IPS-20b (cell line): Measurements from ENCODE around the gene ZNF433.
"Not testable (repeated sequence)": the region's sequence is repeated elsewhere in the genome, so short reads cannot be mapped to it uniquely, and the experiment has no call there.

Experiments
- H3K27ac ChIP-seq: one replicate; pipeline ENCODE4 v1.5.1; 2013; ENCODE audit warnings: low read length
- H3K27me3 ChIP-seq: 2 replicates; pipeline ENCODE4 v1.6.1; 2013; ENCODE audit warnings: mild to moderate bottlenecking, low read length, inconsistent platforms; ENCODE audit not compliant: insufficient read depth
- H3K36me3 ChIP-seq: 2 replicates; pipeline ENCODE4 v1.6.1; 2013; ENCODE audit warnings: low read depth, mild to moderate bottlenecking, inconsistent platforms, low read length, moderate library complexity; ENCODE audit not compliant: insufficient read depth
- H3K4me1 ChIP-seq: 2 replicates; pipeline ENCODE4 v1.6.1; 2013; ENCODE audit warnings: mild to moderate bottlenecking, control low read depth, inconsistent platforms, low read length, moderate library complexity; ENCODE audit not compliant: insufficient read depth
- H3K4me3 ChIP-seq: 2 replicates; pipeline ENCODE4 v1.5.1; 2013; ENCODE audit warnings: mild to moderate bottlenecking, low read length, inconsistent platforms
- H3K9ac ChIP-seq: 2 replicates; pipeline ENCODE4 v1.6.1; 2013; ENCODE audit warnings: low read depth, mild to moderate bottlenecking, inconsistent platforms, low read length, moderate library complexity
- H3K9me3 ChIP-seq: 2 replicates; pipeline ENCODE4 v1.6.1; 2013; ENCODE audit warnings: mild to moderate bottlenecking, low read depth, low read length, inconsistent platforms; ENCODE audit not compliant: insufficient read depth

ZNF433 gene

DNA sequence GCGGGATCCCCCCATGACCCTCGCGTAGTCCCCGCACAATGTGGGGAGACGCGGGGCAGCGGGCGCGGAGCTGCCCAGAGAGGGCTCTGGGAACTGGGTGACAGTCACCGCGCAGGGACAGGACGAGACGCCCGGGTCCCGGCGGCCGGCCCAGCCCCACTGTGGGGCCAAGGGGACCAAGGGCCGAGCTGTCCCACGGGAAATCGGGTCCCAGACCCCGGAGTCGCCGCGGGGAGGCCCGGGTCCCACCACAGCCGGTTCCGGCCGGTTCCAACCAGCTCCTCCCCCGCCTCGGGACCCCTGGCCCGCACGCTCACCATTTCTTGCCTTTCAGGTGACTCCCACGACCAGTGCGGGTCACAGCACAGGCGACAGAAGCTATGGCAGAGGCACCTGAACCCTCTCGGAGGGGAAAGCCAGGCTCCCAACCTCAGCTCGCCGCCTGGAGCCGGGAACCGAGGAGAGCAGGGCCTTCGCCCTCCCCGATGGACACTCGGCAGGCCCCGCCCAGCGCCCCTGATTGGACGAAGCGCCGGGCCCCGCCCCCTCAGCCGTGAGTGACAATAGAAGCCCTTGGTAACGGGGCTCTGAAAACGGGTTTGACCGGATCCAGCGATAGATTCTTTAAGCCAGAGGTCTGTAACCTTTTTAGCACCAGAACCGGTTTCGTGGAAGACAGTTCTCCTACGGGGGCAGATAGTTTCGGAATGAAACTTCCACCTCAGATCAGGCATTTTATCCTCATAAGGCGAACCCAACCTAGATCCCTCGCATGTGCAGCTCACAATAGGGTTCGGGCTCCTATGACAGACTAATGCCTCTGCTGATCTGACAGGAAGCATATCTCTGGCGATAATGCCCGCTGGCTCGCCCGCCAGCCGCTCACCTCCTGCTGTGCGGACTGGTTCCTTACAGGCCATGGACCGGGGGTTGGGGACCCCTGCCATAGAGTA is at the start of gene ZNF433:
ZNF433 (minus strand) TSS at position 460 of the 953 bp plus-strand sequence; CDS start at position 320, 140 bp downstream.
- Histone ChIP-seq H3K4me1 (peaks cover 2% of the 10 kb centered on the region; the same call in 1 of the 2 replicates), H3K27ac (no peak within 1 kb of the TSS), H3K9ac (peak within 1 kb of the TSS; percentile 75), H3K9me3 (no peaks in the 10 kb centered on the region; the same call in 1 of the 2 replicates), H3K4me3 (peak within 1 kb of the TSS; percentile 70), H3K27me3 (peaks cover 11% of the 10 kb centered on the region; the same call in 1 of the 2 replicates), H3K36me3 (0 out of 2 replicates have a peak, but pooled peaks cover 3% of the 10 kb centered on the region)

- not testable (repeated sequence) for H3K4me3 ChIP-seq, H3K4me1 ChIP-seq, H3K27ac ChIP-seq, H3K27me3 ChIP-seq, H3K9ac ChIP-seq, H3K36me3 ChIP-seq
- H3K9me3 ChIP-seq, result peaks cover 35% of the 10 kb centered on the region
Observed at GRCh38 chr19:12083336-12083735, 47.9 kb upstream of the ZNF433 start.

- Histone ChIP-seq H3K27me3 (no peaks in the 10 kb centered on the region), H3K4me1 (no peaks in the 10 kb centered on the region), H3K9ac (no peak overlapping the region), H3K36me3 (peaks cover 54% of the 10 kb centered on the region), H3K4me3 (peak overlapping the region; percentile 24; the same call in 1 of the 2 replicates), H3K9me3 (peaks cover 91% of the 10 kb centered on the region), H3K27ac (no peak overlapping the region)
Observed at GRCh38 chr19:12077375-12077774, 41.9 kb upstream of the ZNF433 start.

- H3K36me3 ChIP-seq, result peaks cover 54% of the 10 kb centered on the region
- H3K9me3 ChIP-seq, result peaks cover 92% of the 10 kb centered on the region
- H3K4me3 ChIP-seq, result peak overlapping the region; percentile 27; the same call in 1 of the 2 replicates
Observed at GRCh38 chr19:12076331-12076730, 40.9 kb upstream of the ZNF433 start.

GRCh38 chr19:12075538-12076139 is 40.2 kb upstream of the ZNF433 start:
- Histone ChIP-seq H3K36me3 (peaks cover 59% of the 10 kb centered on the region), H3K27ac (no peak overlapping the region), H3K27me3 (no peaks in the 10 kb centered on the region), H3K9ac (no peak overlapping the region), H3K9me3 (peaks cover 92% of the 10 kb centered on the region), H3K4me1 (no peaks in the 10 kb centered on the region), H3K4me3 (no peak overlapping the region)

More at GRCh38 chr19:12076331-12076730, 40.9 kb upstream of the ZNF433 start:
- not testable (repeated sequence) for H3K27me3 ChIP-seq, H3K27ac ChIP-seq, H3K9ac ChIP-seq, H3K4me1 ChIP-seq

- Histone ChIP-seq H3K27me3 (no peaks in the 10 kb centered on the region), H3K4me1 (no peaks in the 10 kb centered on the region), H3K4me3 (peak within 1 kb of the TSS; percentile 83), H3K9ac (peak within 1 kb of the TSS; percentile 81; the same call in 1 of the 2 replicates), H3K27ac (peak within 1 kb of the TSS; percentile 37), H3K36me3 (no peaks in the 10 kb centered on the region), H3K9me3 (peaks cover 4% of the 10 kb centered on the region; the same call in 1 of the 2 replicates)
Observed at GRCh38 chr19:12064590-12065538, 29.4 kb upstream of the ZNF433 start, which contains the start of gene ZNF844. TSS of gene ZNF844 (plus strand) at chr19:12064731. CDS start at chr19:12064874, 143 bp downstream.

GRCh38 chr19:12055784-12056183 is 20.3 kb upstream of the ZNF433 start:
- Histone ChIP-seq H3K4me1 (no peaks in the 10 kb centered on the region), H3K27ac (no peak overlapping the region), H3K9me3 (no peaks in the 10 kb centered on the region), H3K9ac (no peak overlapping the region), H3K36me3 (no peaks in the 10 kb centered on the region), H3K27me3 (no peaks in the 10 kb centered on the region; the same call in 1 of the 2 replicates), H3K4me3 (no peak overlapping the region)

- H3K4me1 ChIP-seq, result no peaks in the 10 kb centered on the region
- H3K9ac ChIP-seq, result peak within 1 kb of the TSS; percentile 85; the same call in 1 of the 2 replicates
- H3K27me3 ChIP-seq, result no peaks in the 10 kb centered on the region; the same call in 1 of the 2 replicates
- peaks cover 5% of the 10 kb centered on the region for H3K9me3 ChIP-seq
- H3K4me3 ChIP-seq, result peak within 1 kb of the TSS; percentile 91
- H3K36me3 ChIP-seq, result peaks cover 4% of the 10 kb centered on the region; the same call in 1 of the 2 replicates
- peak within 1 kb of the TSS; percentile 82 for H3K27ac ChIP-seq
Observed at GRCh38 chr19:12052497-12053169, 17.2 kb upstream of the ZNF433 start, which contains the start of gene ZNF878. TSS of gene ZNF878 (minus strand) at chr19:12052961. CDS start at chr19:12052801, 160 bp downstream.

DNA sequence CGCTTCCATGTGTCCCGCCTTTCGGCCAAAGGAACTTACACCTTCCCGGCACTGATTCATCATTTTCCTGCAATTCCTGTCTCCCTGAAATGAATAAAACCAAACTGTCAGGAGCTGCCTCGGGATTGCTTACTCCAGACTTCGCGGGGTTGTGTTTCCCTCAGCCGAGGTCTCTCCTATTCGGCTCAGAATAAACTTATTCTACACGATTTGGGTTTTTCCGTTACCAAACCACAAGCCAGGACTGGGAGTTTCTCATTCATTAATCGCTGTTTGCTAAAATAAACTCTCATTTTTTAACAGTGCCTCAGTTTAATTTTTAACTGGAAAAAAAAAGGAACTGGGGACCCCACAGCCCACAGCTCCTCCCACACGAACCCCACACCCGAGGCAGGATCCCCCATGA is 16.6 kb upstream of the ZNF433 start:
- peaks cover 9% of the 10 kb centered on the region; the same call in 1 of the 2 replicates for H3K36me3 ChIP-seq
- H3K27ac ChIP-seq, result peak overlapping the region; percentile 82
- H3K9ac ChIP-seq, result peak overlapping the region; percentile 85; the same call in 1 of the 2 replicates
- H3K4me3 ChIP-seq, result peak overlapping the region; percentile 91
- no peaks in the 10 kb centered on the region; the same call in 1 of the 2 replicates for H3K27me3 ChIP-seq
- H3K4me1 ChIP-seq, result no peaks in the 10 kb centered on the region
- H3K9me3 ChIP-seq, result peaks cover 10% of the 10 kb centered on the region

GRCh38 chr19:12047868-12048267 is 12.4 kb upstream of the ZNF433 start:
- Histone ChIP-seq H3K36me3 (peaks cover 47% of the 10 kb centered on the region), H3K27ac (no peak overlapping the region), H3K9me3 (peaks cover 49% of the 10 kb centered on the region), H3K4me1 (no peaks in the 10 kb centered on the region), H3K4me3 (no peak overlapping the region), H3K27me3 (no peaks in the 10 kb centered on the region), H3K9ac (no peak overlapping the region)
